ENCODE results near the gene SHLD1.

SHLD1 gene

DNA sequence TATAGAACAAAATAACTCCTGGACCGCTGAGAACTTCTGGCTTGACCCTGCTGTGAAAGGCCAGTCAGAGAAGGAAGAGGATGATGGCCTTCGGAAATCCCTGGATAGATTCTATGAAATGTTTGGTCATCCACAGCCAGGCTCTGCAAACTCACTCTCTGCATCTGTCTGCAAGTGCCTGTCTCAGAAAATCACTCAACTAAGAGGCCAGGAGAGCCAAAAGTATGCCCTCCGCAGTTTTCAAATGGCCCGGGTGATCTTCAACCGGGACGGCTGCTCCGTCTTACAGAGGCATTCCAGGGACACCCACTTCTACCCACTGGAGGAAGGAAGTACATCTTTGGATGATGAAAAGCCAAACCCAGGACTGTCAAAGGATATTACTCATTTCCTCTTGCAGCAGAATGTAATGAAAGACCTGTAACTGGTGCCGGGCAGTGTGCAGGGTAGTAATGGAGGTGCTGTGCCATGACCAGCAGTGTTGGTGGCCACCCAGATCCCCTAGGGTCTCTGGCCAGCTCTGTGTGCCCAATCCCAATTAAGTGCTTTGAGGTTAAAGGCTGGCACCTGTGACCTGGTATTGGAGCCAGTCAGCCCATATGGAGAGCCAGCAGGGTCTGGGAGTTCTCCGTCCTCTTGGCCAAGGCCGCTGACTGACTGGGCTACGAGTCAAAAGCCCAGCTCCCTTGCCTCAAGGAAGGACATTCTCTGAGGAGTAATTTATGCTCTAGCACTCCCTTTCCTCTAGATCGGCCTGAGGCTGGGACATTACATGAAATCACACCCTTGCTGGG, 113.0 kb downstream of the SHLD1 start:
- peak; percentile 67 to 90 for DNase-seq

GRCh38 chr20:5864428-5864827, 114.2 kb downstream of the SHLD1 start:
- DNase-seq: no peak

- peak in 1 of 2 experiments; percentile 37 for DNase-seq
Observed at GRCh38 chr20:5864873-5865587, 114.8 kb downstream of the SHLD1 start.

- DNase-seq: no peak
Observed at GRCh38 chr20:5865604-5866003, 115.4 kb downstream of the SHLD1 start.

DNA sequence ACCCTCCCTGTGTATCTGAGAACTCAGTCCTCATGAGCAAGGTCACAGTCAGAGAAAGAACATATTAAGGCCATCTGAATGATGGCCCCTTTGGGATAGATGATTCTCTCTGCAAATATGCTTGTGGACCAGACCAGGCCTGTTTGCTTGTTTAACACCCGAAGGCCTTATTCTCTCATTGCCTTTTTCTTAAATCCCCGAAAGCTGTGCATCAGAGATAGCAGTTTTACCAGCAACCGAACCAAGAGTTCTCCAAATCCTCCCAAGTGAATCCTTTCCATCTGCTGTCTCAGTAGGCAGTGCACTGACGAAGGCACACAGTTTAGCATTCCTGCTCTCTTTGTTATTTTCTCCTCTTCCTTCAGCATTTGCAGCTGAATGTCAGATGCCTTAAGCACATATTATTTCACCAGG, 120.4 kb downstream of the SHLD1 start:
- DNase-seq: no peak

- DNase-seq: no peak
Observed at GRCh38 chr20:5871459-5872410, 121.5 kb downstream of the SHLD1 start.

DNA sequence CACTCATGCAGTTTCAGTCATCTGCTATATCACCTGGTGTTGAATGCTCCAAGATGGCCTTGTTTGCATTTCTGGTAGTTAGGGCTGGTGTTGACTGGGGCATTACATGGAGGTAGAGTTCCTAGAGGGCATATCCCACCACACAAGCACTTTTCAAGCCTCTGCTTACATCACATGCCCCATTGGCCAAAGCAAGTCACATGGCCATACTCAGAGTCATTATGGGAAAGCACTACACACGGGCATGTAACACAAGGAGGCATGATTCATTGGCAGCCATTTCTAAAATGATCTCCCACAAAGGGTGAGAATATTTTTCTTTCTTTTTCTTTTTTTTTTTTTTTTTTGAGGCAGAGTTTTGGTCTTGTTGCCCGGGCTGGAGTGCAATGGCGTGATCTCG, 126.9 kb downstream of the SHLD1 start:
- no peak for DNase-seq

DNA sequence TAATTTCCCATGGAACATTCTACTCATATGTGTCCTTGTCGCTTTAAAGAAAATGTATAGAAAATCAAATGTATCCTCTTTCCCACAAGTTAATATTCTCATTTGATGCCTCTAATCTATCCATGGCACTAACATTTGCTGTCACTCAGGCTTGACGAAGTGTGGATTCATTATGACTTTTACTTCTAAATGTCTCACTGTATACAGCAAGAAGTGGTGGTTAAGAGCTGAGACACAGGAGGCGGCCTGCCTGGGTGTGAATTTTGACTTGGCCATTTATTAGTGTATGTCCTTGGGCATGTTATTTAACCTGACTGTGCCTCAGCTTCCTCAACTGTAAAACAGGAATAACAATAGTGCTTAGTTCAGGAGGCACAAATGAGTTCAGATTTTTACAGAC, 130.1 kb downstream of the SHLD1 start:
- no peak for DNase-seq

DNA sequence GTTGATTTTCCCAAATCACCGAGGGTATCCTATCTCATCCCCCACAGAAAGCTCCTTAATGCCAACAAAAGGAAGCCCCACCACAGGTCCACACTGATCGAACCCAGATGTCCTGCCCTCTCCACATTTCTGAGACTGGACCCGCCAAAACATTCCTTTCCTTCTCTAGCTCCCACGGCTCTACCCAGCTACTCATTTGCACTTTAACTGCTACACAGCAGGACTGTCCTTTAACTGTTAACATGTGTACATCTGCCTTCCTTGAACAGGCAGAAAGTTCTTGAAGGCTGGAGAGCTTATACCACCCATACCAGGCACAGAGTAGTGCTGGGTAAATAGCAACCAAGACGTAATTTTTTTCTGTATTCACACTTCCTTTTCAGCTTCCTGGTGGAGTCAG, 131.5 kb downstream of the SHLD1 start:
- DNase-seq: no peak

- DNase-seq: no peak
Observed at GRCh38 chr20:5882166-5882565, 132.0 kb downstream of the SHLD1 start.

DNA sequence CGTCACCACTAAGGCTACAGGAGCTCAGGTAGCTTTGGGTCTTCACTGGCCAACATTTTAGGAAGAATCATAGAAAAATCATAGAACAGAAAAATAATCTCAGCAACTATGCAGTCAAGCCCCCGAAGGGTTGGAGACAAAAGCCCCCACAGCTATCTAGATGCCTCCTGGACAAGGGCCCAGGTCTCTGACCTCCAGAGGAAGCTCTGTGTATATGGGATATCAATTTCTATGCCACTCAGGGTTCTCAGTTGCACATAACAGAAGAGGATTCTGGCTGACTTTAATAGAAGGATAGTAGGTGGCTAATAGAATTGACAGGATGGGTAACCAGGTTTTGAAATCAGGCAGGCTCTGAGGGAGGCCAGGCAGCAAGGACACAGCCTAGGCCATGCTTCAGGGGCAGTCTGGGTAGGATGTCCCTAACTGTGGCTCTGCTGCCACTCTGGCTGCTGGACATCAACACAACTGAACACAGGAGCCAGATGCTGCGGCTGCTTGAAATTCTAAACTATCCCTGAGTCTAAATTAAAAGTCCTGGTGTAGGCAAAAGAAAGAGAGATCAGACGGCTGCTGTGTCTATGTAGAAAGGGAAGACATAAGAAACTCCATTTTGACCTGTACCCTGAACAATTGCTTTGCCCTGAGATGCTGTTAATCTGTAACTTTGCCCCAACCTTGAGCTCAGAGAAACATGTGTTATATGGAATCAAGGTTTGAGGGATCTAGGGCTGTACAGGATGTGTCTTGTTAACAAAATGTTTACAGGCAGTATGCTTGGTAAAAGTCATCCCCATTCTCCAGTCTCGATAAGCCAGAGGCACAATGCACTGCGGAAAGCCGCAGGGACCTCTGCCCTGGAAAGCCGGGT, 134.5 kb downstream of the SHLD1 start:
- no peak for DNase-seq

DNA sequence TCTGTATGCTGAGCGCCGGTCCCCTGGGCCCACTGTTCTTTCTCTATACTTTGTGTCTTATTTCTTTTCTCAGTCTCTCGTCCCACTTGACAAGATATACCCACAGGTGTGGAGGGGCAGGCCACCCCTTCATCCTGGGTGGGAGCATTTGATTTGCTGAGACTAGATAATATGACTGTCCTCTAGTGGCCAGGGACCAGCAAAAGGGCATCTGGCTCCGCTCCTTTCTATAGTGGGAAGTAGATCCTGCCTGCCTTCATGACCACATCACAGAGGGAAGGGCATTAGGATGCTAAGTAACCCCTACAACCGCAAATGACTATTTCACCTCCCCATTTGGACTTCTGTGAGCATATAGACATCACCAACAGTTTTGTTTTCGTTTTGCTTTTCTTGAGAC, 135.7 kb downstream of the SHLD1 start:
- no peak for DNase-seq

DNA sequence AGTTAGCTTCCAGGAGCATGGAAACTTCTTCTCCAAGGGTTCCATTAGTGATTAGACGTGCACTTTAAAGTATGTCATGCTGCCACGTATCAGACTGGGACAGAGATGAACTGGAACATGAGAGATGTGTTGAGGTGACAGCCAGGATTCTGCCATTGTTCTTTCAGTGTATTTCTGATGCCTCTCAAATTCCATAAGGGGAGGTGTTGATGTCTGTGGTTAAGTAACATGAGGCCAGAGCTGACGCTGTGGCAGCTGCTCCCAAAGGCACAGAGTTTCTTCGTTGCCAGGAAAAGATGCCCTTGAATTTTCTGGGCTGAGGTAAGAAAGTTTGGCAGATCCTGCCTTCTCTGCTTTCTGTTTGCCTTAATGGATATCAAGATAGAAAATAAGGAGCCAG, 136.6 kb downstream of the SHLD1 start:
- DNase-seq: no peak

DNA sequence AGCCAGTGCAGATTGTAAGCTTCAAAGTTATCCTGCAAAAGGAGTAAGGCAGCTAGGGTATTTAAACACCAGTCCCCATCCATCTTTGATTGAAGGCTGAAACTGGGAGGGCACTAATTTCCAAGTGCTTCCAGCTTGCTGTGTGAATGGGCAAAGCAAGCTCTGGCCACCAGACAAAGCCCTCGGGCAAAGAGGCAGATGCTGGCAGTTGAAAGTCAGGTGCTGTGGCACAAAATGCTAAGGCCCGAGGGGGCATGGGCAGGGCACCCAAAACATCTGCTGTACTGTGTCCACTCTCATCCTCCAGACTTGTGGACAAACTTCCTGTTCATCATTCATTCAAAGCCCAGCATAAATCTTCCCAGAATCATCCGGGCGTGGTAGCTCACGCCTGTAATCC, 137.2 kb downstream of the SHLD1 start:
- no peak for DNase-seq

GRCh38 chr20:5888041-5888440, 137.8 kb downstream of the SHLD1 start:
- DNase-seq: no peak

DNA sequence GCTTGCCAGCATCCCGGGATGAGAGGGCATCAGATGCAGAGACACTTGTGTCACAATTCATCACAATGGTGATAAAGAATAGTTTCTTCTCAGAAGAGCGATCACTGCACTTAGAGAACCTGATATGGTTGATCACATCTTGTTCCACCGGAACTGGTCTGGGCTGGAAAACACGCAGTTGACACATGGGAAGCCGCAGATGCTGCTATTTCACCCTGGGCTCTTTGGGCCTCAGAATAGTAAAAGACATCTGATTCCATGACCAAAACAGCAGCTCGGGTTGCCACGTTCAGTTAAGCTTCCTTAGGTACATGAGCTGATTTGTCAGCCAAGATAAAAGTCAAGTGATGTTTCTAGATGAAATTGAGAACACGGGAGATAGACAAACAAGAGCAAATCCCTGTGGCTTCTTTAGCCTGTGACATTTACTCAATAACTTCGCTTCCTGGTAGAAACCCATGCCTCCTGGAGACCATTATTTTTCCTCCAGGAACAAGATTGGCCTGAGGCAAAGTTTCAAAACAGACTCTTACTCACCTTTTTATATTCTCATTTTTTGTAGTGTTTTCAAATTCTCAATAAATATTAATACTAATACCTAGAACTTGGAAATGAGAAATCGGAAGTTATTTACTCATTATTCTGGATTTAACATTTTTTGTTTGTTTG, 140.7 kb downstream of the SHLD1 start:
- no peak for DNase-seq

- DNase-seq: no peak
Observed at GRCh38 chr20:5893052-5893451, 142.9 kb downstream of the SHLD1 start.

DNA sequence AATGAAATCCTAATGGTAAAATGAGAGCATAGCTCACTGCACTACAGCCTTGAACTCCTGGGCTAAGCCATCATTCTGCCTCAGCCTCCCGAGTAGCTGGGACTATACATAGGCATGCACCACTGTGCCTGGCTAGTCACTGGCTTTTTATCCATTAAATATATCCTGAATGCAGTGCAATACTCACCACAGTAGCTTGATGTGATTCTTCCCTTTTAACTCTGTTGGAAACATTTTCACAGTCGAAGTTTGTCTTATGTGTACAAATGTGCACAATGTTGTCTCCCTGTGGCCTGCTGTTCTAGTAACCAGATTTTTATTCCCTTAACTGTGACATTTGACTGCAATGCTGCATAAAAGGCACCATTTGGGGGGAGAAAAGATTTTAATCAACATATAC, 143.4 kb downstream of the SHLD1 start:
- no peak for DNase-seq

GRCh38 chr20:5895626-5896025, 145.4 kb downstream of the SHLD1 start:
- no peak for DNase-seq

GRCh38 chr20:5899444-5899843, 149.2 kb downstream of the SHLD1 start:
- DNase-seq: no peak

- DNase-seq: no peak
Observed at GRCh38 chr20:5900908-5901307, 150.7 kb downstream of the SHLD1 start.

DNA sequence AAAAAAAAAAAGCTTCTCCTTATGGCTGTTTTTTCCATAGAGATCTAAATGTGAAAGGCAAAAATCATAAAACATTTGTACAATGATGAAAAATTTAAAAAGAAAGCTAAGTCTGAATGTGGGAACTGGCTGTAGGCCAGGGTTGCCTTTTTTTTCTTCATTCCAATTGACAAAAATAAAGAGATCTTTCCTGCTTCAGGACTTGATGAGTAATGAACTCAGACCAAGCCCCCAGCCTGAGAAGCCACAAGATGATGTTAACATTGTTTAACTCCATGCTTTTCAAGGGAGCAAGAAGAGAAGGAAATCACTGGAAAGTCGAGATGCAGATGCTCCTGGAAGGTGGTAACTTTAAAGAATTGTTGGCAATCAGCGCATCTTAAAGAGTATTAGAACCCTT, 158.8 kb downstream of the SHLD1 start:
- no peak for DNase-seq
